Ascending aorta (tissue), 2 donors: ENCODE measurements around the gene SFMBT1. TPM values are rescaled to one million over a fixed set of nuclear protein-coding genes. Genes with fewer than 3 reads are reported as not detected.

Source experiments
- DNase-seq, 2 donors: peaks; one replicate each; pipeline ENCODE4 v3.0.0-alpha.2; 2019; ENCODE audit warnings: low spot score in 2 of 2
- H3K27ac ChIP-seq, 2 donors: fragments of 200-600 bp; sonication (generic); one replicate each; pipeline ENCODE4 v1.5.1; 2016 to 2017; ENCODE audit warnings: mild to moderate bottlenecking in 1 of 2
- H3K27me3 ChIP-seq: fragments of 200-600 bp; sonication (generic); one replicate; pipeline ENCODE4 v1.5.1; 2017
- H3K36me3 ChIP-seq, 2 donors: fragments of 200-600 bp; sonication (generic); one replicate each; pipeline ENCODE4 v1.5.1; 2016
- H3K4me1 ChIP-seq, 2 donors: fragments of 200-600 bp; sonication (generic); one replicate each; pipeline ENCODE4 v1.5.1; 2016 to 2017; ENCODE audit warnings: mild to moderate bottlenecking in 1 of 2
- H3K4me3 ChIP-seq, 2 donors: fragments of 200-600 bp; sonication (generic); one replicate each; pipeline ENCODE4 v1.5.1; 2016 to 2017; ENCODE audit warnings: mild to moderate bottlenecking in 1 of 2
- H3K9me3 ChIP-seq, 2 donors: fragments of 200-600 bp; sonication (generic); one replicate each; pipeline ENCODE4 v1.5.1; 2016
- intact Hi-C: fragments of 100-400 bp; cut with DNase I; formaldehyde crosslinking; loops from one replicate; pipeline ENCODE4 v1.15.1; 2023
- total RNA-seq: library from RNA; depleted of rRNA; stranded (reverse); fragments of >200 nt; gene quantifications from one replicate; pipeline ENCODE4 v1.1.0, GENCODE V29; 2016
- TF ChIP-seq, protein P1 (sequence below), 3 experiments: fragments of 200-600 bp in 2 of 3; fragments of 450-650 bp in 1 of 3; sonication (generic) in 2 of 3; IDR thresholded peaks; one replicate each; pipeline ENCODE4 v1.5.1; 2016 to 2019; ENCODE audit warnings: antibody characterized with exemption in 3 of 3, mild to moderate bottlenecking in 1 of 3, moderate library complexity in 1 of 3

Gene SFMBT1
- total RNA-seq, 1 donor from 2014 or later = 1.4 TPM

DNA sequence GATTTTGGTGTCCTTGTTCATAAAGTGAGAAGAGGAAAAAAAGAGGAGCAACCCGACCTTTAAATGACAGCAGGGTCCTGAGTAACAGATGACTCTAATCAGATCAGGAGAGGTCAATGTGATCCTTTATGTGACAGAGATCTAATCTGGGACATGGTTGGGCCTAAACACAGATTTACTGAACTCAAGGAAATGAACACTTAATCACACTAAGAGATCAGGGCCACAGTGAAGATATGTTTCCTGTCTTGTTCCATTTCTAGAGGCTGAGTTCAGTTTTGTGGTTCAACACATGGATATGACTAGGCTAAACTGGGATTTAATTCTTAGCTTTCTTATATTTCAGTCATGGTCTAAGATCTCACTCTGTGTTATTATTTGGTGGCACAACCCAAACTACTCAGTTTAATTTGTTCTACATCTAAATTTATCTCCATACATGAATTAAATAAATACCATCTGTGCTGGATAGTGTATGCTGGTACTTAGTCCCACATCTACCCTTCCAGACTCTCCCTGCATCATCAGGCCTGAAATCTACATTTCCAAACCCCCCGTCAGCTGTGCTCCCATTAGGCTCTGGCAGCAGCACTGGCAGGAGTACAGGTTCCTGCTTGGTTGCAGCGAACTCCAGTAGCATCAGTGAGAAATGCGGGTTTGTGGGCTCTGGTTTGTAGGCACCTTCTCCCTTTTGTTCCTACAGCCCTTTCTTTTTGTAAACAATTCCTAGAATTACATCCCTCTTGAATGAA is 22.6 kb downstream of the SFMBT1 start:
- no peaks in the 10 kb centered on the region for H3K36me3 ChIP-seq
- no peak overlapping the region for H3K4me3 ChIP-seq
- intact Hi-C loops = no loop called here
- H3K4me1 ChIP-seq = no peaks in the 10 kb centered on the region
- DNase-seq = no peak
- H3K27ac ChIP-seq = no peak overlapping the region
- TF ChIP-seq, protein P1, sequence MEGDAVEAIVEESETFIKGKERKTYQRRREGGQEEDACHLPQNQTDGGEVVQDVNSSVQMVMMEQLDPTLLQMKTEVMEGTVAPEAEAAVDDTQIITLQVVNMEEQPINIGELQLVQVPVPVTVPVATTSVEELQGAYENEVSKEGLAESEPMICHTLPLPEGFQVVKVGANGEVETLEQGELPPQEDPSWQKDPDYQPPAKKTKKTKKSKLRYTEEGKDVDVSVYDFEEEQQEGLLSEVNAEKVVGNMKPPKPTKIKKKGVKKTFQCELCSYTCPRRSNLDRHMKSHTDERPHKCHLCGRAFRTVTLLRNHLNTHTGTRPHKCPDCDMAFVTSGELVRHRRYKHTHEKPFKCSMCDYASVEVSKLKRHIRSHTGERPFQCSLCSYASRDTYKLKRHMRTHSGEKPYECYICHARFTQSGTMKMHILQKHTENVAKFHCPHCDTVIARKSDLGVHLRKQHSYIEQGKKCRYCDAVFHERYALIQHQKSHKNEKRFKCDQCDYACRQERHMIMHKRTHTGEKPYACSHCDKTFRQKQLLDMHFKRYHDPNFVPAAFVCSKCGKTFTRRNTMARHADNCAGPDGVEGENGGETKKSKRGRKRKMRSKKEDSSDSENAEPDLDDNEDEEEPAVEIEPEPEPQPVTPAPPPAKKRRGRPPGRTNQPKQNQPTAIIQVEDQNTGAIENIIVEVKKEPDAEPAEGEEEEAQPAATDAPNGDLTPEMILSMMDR (IDR thresholded peaks at IDR 0.05) = no peak
- no peaks in the 10 kb centered on the region for H3K27me3 ChIP-seq
- no peaks in the 10 kb centered on the region for H3K9me3 ChIP-seq

DNA sequence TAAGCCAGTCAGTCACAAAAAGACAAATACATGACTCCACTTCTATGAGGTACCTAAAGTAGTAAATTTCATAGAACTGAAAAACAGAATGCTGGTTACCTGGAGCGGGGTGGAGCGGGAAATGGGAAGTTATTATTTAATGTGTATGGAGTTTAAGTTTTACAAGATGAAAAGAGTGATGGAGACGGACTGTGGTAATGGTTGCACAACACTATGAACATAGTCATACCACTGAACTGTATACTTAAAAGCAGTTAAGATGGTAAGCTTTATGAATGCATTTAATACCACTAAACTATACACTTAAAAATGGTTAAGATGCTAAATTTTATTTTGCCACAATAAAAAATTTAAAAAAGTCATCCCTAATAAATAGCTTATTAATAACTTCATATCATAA is 23.2 kb downstream of the SFMBT1 start:
- TF ChIP-seq, protein P1 (IDR thresholded peaks at IDR 0.05) = no peak
- Histone ChIP-seq H3K36me3 (no peaks in the 10 kb centered on the region), H3K4me1 (no peaks in the 10 kb centered on the region), H3K9me3 (no peaks in the 10 kb centered on the region), H3K27ac (no peak overlapping the region), H3K4me3 (no peak overlapping the region), H3K27me3 (no peaks in the 10 kb centered on the region)
- no peak for DNase-seq
- intact Hi-C loops = no loop called here

DNA sequence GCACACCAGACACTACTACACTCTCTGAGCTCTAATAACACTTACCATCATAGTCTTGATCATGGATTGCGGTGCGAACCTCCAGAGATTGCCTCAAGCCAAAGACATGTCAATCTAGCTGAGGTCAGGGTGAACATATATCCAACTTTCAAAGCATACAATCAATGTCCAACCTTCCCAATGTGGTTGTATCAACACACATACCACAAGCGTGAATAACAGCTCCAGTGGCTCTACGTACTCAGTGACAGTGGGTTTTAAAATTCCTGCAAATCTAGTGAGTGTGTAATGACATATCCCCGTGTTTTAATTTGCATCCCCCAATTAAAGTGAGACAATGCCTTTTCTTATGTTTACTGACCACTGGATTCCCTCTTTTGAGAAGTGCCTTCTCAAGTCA is 29.6 kb downstream of the SFMBT1 start:
- no peaks in the 10 kb centered on the region for H3K36me3 ChIP-seq
- no peaks in the 10 kb centered on the region for H3K9me3 ChIP-seq
- TF ChIP-seq, protein P1 (IDR thresholded peaks at IDR 0.05) = no peak
- intact Hi-C loops = no loop called here
- H3K4me3 ChIP-seq = no peak overlapping the region
- no peak for DNase-seq
- H3K4me1 ChIP-seq = no peaks in the 10 kb centered on the region
- H3K27ac ChIP-seq = no peak overlapping the region
- no peaks in the 10 kb centered on the region for H3K27me3 ChIP-seq

DNA sequence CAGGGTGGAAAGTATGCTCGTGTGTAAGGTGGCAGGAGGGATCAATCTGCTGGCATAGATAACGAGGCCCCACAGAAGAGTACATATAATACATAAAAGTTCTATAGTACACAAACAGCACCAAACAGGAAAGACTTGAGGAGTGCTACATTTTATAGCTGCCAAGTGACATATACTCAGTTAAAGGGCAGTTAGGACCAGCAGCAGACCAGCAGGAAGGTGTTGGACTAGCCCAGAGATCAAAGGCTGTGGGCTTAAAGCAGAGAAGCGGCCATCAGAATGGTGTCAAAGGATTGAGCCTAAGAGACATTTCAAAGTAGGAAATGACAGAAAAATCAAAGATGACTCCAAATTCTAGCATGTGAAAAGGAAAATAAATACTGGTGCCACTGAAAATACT is 34.5 kb downstream of the SFMBT1 start:
- no peak for DNase-seq
- TF ChIP-seq, protein P1 (IDR thresholded peaks at IDR 0.05) = no peak
- H3K4me3 ChIP-seq = no peak overlapping the region
- H3K27ac ChIP-seq = no peak overlapping the region
- no peaks in the 10 kb centered on the region for H3K4me1 ChIP-seq
- H3K27me3 ChIP-seq = no peaks in the 10 kb centered on the region
- H3K9me3 ChIP-seq = no peaks in the 10 kb centered on the region
- intact Hi-C loops = no loop called here
- H3K36me3 ChIP-seq = no peaks in the 10 kb centered on the region

DNA sequence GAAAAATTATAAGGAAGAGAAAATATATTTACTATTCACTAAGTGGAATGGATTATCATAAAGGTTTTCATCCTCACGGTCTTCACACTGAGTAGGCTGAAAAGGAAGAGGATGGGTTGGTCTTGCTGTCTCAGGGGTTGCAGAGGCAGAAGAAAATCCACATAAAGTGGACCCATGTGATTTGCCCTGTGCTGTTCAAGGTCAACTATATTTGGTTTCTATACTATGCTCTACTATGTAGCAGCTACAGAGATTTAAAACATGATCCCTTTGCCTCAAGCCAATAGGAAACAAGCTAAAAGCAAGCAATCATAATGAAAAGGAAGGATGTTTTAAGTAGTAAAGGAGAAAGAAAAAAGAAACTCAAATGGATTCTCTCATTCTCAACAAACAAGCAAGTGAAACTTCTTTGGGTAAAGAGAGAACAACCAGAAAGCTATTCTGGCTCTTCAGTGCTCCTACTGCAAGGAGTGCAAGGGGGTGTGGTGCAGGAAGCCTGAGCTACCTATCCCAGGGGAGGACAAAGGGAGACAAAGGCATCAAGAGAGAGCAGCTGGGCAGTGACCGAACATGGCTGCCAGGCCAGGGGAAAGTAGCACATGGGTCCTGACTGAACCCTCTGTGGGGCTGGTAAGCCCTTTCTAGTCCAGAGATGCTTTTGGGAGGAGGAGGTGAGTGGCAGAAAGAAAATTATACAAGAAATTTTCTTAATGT is 35.9 kb downstream of the SFMBT1 start:
- no peak for DNase-seq
- H3K9me3 ChIP-seq = no peaks in the 10 kb centered on the region
- intact Hi-C loops = no loop called here
- H3K27me3 ChIP-seq = no peaks in the 10 kb centered on the region
- no peaks in the 10 kb centered on the region for H3K36me3 ChIP-seq
- TF ChIP-seq, protein P1 (IDR thresholded peaks at IDR 0.05) = no peak
- H3K4me3 ChIP-seq = no peak overlapping the region
- no peaks in the 10 kb centered on the region for H3K4me1 ChIP-seq
- H3K27ac ChIP-seq = no peak overlapping the region
